Esophagus mucosa (tissue), 1 donor: ENCODE data around the gene DYRK4. TPM values are rescaled to one million over a fixed set of nuclear protein-coding genes. Genes with fewer than 3 reads are reported as not detected.

Experiments used
- ATAC-seq: fragments of 200-7000 bp; cut with Tn5 transposase; one replicate; pipeline ENCODE4 v1.9.1; 2020
- total RNA-seq: library from RNA; stranded (reverse); gene quantifications from one replicate; pipeline ENCODE4 v1.2.4, GENCODE V29; 2023
- donor health status: DM: yes; HTN: yes; CAD: no.

DYRK4 gene
- total RNA-seq, 1 donor from 2014 or later: 22.7 TPM

- ATAC-seq: no peak
Measured at GRCh38 chr12:4566474-4566873, 4.5 kb downstream of the DYRK4 start.

- peak; percentile 35 for ATAC-seq
Measured at GRCh38 chr12:4567073-4567881, 5.3 kb downstream of the DYRK4 start.

- ATAC-seq: no peak
Measured at GRCh38 chr12:4569261-4569660, 7.3 kb downstream of the DYRK4 start.

GRCh38 chr12:4572680-4573079 is 10.7 kb downstream of the DYRK4 start:
- ATAC-seq: no peak

- ATAC-seq: peak; percentile 36
Measured at GRCh38 chr12:4579305-4580102, 17.5 kb downstream of the DYRK4 start.

- no peak for ATAC-seq
Measured at GRCh38 chr12:4580281-4580688, 18.3 kb downstream of the DYRK4 start.

GRCh38 chr12:4584281-4584680 is 22.3 kb downstream of the DYRK4 start:
- ATAC-seq: no peak

- ATAC-seq: no peak
Measured at GRCh38 chr12:4584896-4585295, 22.9 kb downstream of the DYRK4 start.

- ATAC-seq: no peak
Measured at GRCh38 chr12:4586500-4586899, 24.5 kb downstream of the DYRK4 start.

- ATAC-seq: no peak
Measured at GRCh38 chr12:4587108-4587507, 25.1 kb downstream of the DYRK4 start.

GRCh38 chr12:4588916-4589315 is 26.9 kb downstream of the DYRK4 start:
- no peak for ATAC-seq

- ATAC-seq: no peak
Measured at GRCh38 chr12:4589941-4590340, 27.9 kb downstream of the DYRK4 start.

- peak; percentile 65 for ATAC-seq
Measured at GRCh38 chr12:4591180-4591687, 29.2 kb downstream of the DYRK4 start.

- ATAC-seq: no peak
Measured at GRCh38 chr12:4595881-4596280, 33.9 kb downstream of the DYRK4 start.

GRCh38 chr12:4603421-4603820 is 41.4 kb downstream of the DYRK4 start:
- no peak for ATAC-seq

GRCh38 chr12:4603946-4604345 is 41.9 kb downstream of the DYRK4 start:
- ATAC-seq: no peak

- ATAC-seq: peak; percentile 98
Measured at GRCh38 chr12:4604684-4605193, 42.7 kb downstream of the DYRK4 start.

GRCh38 chr12:4607056-4607455 is 45.0 kb downstream of the DYRK4 start:
- no peak for ATAC-seq

- ATAC-seq: no peak
Measured at GRCh38 chr12:4609071-4609470, 47.1 kb downstream of the DYRK4 start.

GRCh38 chr12:4610481-4610880 is 48.5 kb downstream of the DYRK4 start:
- no peak for ATAC-seq

GRCh38 chr12:4615667-4616066 is 53.7 kb downstream of the DYRK4 start:
- no peak for ATAC-seq

- ATAC-seq: peak; percentile 48
Measured at GRCh38 chr12:4621511-4621910, 59.5 kb downstream of the DYRK4 start.

- ATAC-seq: no peak
Measured at GRCh38 chr12:4626543-4626942, 64.5 kb downstream of the DYRK4 start.
